Hepatocyte (in vitro differentiated cells): ENCODE results near the gene UBN1.

Experiments used
- CTCF ChIP-seq: fragments of 200-600 bp; sonication (generic); IDR thresholded peaks from 2 replicates; pipeline ENCODE4 v1.5.1; 2016; ENCODE audit warnings: antibody characterized with exemption, mild to moderate bottlenecking; ENCODE audit not compliant: poor library complexity
- EZH2 ChIP-seq: fragments of 200-600 bp; sonication (generic); IDR thresholded peaks from 2 replicates; pipeline ENCODE4 v1.6.1; 2016; ENCODE audit warnings: antibody characterized with exemption, mild to moderate bottlenecking, borderline replicate concordance

DNA sequence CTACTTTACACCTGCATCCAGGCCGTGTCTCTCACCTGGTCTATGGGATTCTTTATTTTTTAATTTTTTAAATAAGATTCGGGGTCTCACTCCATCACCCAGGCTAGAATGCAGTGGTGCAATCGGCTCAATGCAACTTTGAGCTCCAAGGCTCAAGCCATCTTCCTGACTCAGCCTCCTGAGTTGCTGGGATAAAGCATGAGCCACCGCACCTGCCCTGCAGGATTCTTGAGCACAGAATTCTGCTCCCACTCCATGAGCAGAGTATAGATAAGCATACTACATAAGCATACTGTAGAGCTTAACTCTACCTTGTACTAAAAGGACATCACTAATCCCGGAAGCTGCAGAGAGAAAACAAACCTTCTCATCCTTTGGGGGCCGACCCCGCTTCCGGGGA lies 15.7 kb upstream of the UBN1 start:
- no peak for TF ChIP-seq CTCF
- TF ChIP-seq EZH2, result no peak
